ENCODE results near the gene CYP2A13.

- TF ChIP-seq FOXM1 (IDR thresholded peaks at IDR 0.05; ENCODE audit: borderline replicate concordance, low read depth), result no peak
- no peak for TF ChIP-seq MAX (IDR thresholded peaks at IDR 0.05)
- no peak for TF ChIP-seq EP300 (IDR thresholded peaks at IDR 0.05; ENCODE audit: borderline replicate concordance)
- TF ChIP-seq CREB1 (IDR thresholded peaks at IDR 0.05; ENCODE audit: low read depth), result no peak
- no peak for TF ChIP-seq USF1 (IDR thresholded peaks at IDR 0.05)
- no peak for TF ChIP-seq REST (IDR thresholded peaks at IDR 0.05; ENCODE audit: low read depth)
- no peak for TF ChIP-seq NFIC (IDR thresholded peaks at IDR 0.05)
- no peak for TF ChIP-seq EGR1 (IDR thresholded peaks at IDR 0.05)
- TF ChIP-seq CEBPB (IDR thresholded peaks at IDR 0.05), result no peak
- no peak for TF ChIP-seq TAF1 (IDR thresholded peaks at IDR 0.05; ENCODE audit: low read depth)
- TF ChIP-seq YY1 (IDR thresholded peaks at IDR 0.05; ENCODE audit: low read depth), result no peak
- no peak for TF ChIP-seq RAD21 (IDR thresholded peaks at IDR 0.05; ENCODE audit: low read depth)
- no peak for TF ChIP-seq TEAD4 (IDR thresholded peaks at IDR 0.05)
Observed at GRCh38 chr19:41116261-41116660, 28.0 kb downstream of the CYP2A13 start.

All from Ishikawa (cell line).